Lung (tissue), 12 donors: Measurements from ENCODE around the gene NELL2. TPM values are rescaled to one million over a fixed set of nuclear protein-coding genes. Genes with fewer than 3 reads are reported as not detected.

Experiments used
- ATAC-seq: fragments of 200-7000 bp; cut with Tn5 transposase; one replicate; pipeline ENCODE4 v1.9.1; 2020; ENCODE audit warnings: moderate number of reproducible peaks; ENCODE audit not compliant: insufficient read depth, low FRiP score
- DNase-seq, 3 donors: peaks; one replicate each; pipeline ENCODE4 v3.0.0-alpha.2; 2013 to 2017
- H3K27ac ChIP-seq, 2 donors: one replicate each; pipeline ENCODE4 v1.5.1; 2013; ENCODE audit warnings: mild to moderate bottlenecking in 2 of 2, moderate library complexity in 2 of 2, control low read depth in 1 of 2, inconsistent platforms in 1 of 2, low read depth in 1 of 2, low read length in 1 of 2
- H3K27me3 ChIP-seq, 3 donors: one replicate each; pipeline ENCODE4 v1.5.1; 2013; ENCODE audit warnings: low read length in 2 of 3; ENCODE audit not compliant: control insufficient read depth in 3 of 3, insufficient read depth in 3 of 3
- H3K36me3 ChIP-seq, 4 donors: one replicate each; pipeline ENCODE4 v1.5.1; 2013; ENCODE audit warnings: low read length in 4 of 4, mild to moderate bottlenecking in 1 of 4, moderate library complexity in 1 of 4; ENCODE audit not compliant: control insufficient read depth in 4 of 4, insufficient read depth in 4 of 4
- H3K4me1 ChIP-seq, 5 donors: one replicate each; pipeline ENCODE4 v1.5.1; 2013; ENCODE audit warnings: low read length in 5 of 5, mild to moderate bottlenecking in 2 of 5, moderate library complexity in 1 of 5; ENCODE audit not compliant: control insufficient read depth in 5 of 5, insufficient read depth in 5 of 5
- H3K4me3 ChIP-seq: one replicate; pipeline ENCODE4 v1.5.1; 2013; ENCODE audit warnings: mild to moderate bottlenecking, control low read depth, moderate library complexity
- H3K9ac ChIP-seq, 2 donors: one replicate each; pipeline ENCODE4 v1.5.1; 2013; ENCODE audit warnings: low read length in 2 of 2, control low read depth in 1 of 2; ENCODE audit not compliant: insufficient read depth in 1 of 2
- H3K9me3 ChIP-seq, 4 donors: one replicate each; pipeline ENCODE4 v1.5.1; 2013; ENCODE audit warnings: low read length in 3 of 4, mild to moderate bottlenecking in 1 of 4, moderate library complexity in 1 of 4; ENCODE audit not compliant: control insufficient read depth in 4 of 4, insufficient read depth in 3 of 4
- CTCF ChIP-seq: IDR thresholded peaks from 2 replicates; pipeline ENCODE4 v1.5.1; 2012; ENCODE audit warnings: mild to moderate bottlenecking; ENCODE audit errors: control extremely low read depth, extremely low read depth
- WGBS, 2 donors: extraction: QIAGEN DNeasy Blood & Tissue Kit; methylation state at CpG; one replicate each; pipeline ENCODE4 v1.1.7; 2013; 5-methylcytosine and 5-hydroxymethylcytosine counted together
- polyA plus RNA-seq, 2 donors: library from polyadenylated mRNA; stranded (reverse); fragments of 200-250 nt; gene quantifications; one replicate each; pipeline ENCODE4 v1.2.1, GENCODE V29; 2013
- total RNA-seq, 2 donors: library from RNA; depleted of rRNA in 1 of 2; stranded (reverse); fragments of >200 nt in 1 of 2; gene quantifications; one replicate each; pipeline ENCODE4 v1.2.1, GENCODE V29; 2014 to 2021
- donor health status: control.
- donor health status: control.
- donor health status: Bipolar disorder and iron deficiency.
- donor health status: healthy.
- donor health status: DM: yes; HTN: yes; CAD: no.

NELL2 gene
- total and polyA plus RNA-seq, 4 donors: 2.2 to 15.9 (median 8.6) TPM

- no peak for DNase-seq
- no peak overlapping the region for H3K27ac ChIP-seq
- WGBS, 2 donors: 93 to 95% methylated on average over 6 of the region's 6 CpGs
Measured at GRCh38 chr12:44570036-44570583, 306.0 kb downstream of the NELL2 start.

GRCh38 chr12:44565163-44565562 lies 311.0 kb downstream of the NELL2 start:
- TF ChIP-seq CTCF: no peak
- H3K9me3 ChIP-seq: no peaks in the 10 kb centered on the region
- 89% methylated on average over 5 of the region's 5 CpGs for WGBS, 2 donors
- H3K9ac ChIP-seq: no peak overlapping the region
- no peaks in the 10 kb centered on the region for H3K4me1 ChIP-seq
- ATAC-seq: no peak
- no peak for DNase-seq
- H3K27me3 ChIP-seq: no peaks in the 10 kb centered on the region
- no peak overlapping the region for H3K4me3 ChIP-seq
- H3K36me3 ChIP-seq: no peaks in the 10 kb centered on the region
- no peak overlapping the region for H3K27ac ChIP-seq

More at GRCh38 chr12:44570036-44570583, 306.0 kb downstream of the NELL2 start:
- Histone ChIP-seq H3K4me1 (no peaks in the 10 kb centered on the region), H3K9me3 (no peaks in the 10 kb centered on the region), H3K9ac (no peak overlapping the region), H3K36me3 (no peaks in the 10 kb centered on the region), H3K27me3 (no peaks in the 10 kb centered on the region), H3K4me3 (no peak overlapping the region)
- no peak for TF ChIP-seq CTCF
- no peak for ATAC-seq

- Histone ChIP-seq H3K9me3 (no peaks in the 10 kb centered on the region), H3K9ac (no peak overlapping the region), H3K36me3 (no peaks in the 10 kb centered on the region), H3K27me3 (no peaks in the 10 kb centered on the region), H3K27ac (no peak overlapping the region), H3K4me1 (no peaks in the 10 kb centered on the region), H3K4me3 (no peak overlapping the region)
- TF ChIP-seq CTCF: no peak
- DNase-seq: no peak
- ATAC-seq: no peak
- 88 to 89% methylated on average over 4 of the region's 4 CpGs for WGBS, 2 donors
Measured at GRCh38 chr12:44563486-44563885, 312.6 kb downstream of the NELL2 start.
